Measurements from ENCODE around the gene GDPD4. TPM values are rescaled to one million over a fixed set of nuclear protein-coding genes. Genes with fewer than 3 reads are reported as not detected.

GDPD4 gene
- total RNA-seq, 3 donors from 2014 or later: 0.43 TPM; not detected in 2

DNA sequence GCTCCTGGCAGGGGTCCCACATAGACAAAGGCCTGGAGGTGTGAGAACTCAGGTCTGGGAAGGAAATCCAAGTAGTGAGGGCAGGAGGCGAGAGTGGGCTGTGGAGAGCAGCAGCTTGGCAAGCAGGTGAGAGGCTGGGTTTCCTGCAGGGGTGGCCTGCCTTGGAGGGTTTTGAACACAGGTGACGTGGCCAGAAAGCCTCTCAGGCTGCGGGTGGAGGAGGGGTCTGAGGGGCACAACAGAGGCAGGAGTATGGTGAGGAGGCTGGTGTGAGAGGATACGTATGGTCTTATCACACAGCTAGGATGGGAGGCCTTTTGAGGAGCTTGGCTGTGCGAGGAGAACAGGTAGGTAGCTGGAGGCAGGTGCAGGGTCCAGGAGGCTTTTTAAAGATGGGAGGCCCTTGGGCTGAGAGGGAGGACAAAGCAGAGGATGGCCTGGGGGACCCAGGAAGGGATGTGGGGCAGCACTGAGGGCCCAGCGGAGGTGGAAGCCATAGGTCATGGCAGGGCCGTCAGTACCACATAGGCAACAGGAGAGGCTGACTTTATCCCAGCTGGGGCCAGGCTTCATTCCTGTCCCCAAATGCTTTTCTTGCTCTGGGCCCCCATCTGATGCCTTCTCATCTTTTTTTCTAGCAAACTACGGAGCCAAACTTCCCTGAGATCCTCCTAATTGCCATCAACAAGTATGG, 89.0 kb downstream of the GDPD4 start:
- no peaks in the 10 kb centered on the region for H3K36me3 ChIP-seq (ENCODE audit: low read depth)
- TF ChIP-seq, protein P1, sequence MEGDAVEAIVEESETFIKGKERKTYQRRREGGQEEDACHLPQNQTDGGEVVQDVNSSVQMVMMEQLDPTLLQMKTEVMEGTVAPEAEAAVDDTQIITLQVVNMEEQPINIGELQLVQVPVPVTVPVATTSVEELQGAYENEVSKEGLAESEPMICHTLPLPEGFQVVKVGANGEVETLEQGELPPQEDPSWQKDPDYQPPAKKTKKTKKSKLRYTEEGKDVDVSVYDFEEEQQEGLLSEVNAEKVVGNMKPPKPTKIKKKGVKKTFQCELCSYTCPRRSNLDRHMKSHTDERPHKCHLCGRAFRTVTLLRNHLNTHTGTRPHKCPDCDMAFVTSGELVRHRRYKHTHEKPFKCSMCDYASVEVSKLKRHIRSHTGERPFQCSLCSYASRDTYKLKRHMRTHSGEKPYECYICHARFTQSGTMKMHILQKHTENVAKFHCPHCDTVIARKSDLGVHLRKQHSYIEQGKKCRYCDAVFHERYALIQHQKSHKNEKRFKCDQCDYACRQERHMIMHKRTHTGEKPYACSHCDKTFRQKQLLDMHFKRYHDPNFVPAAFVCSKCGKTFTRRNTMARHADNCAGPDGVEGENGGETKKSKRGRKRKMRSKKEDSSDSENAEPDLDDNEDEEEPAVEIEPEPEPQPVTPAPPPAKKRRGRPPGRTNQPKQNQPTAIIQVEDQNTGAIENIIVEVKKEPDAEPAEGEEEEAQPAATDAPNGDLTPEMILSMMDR (IDR thresholded peaks at IDR 0.05): no peak

GRCh38 chr11:77211594-77212251, 89.8 kb downstream of the GDPD4 start:
- no peak for DNase-seq
- H3K4me1 ChIP-seq (ENCODE audit: low read depth): no peaks in the 10 kb centered on the region
- TF ChIP-seq, protein P1 (IDR thresholded peaks at IDR 0.05): no peak
- intact Hi-C loops (cut with DNase I, micrococcal nuclease): no loop called here
- no peak overlapping the region for H3K4me3 ChIP-seq
- ATAC-seq: no peak
- no peaks in the 10 kb centered on the region for H3K36me3 ChIP-seq (ENCODE audit: low read depth)
- H3K9me3 ChIP-seq: no peaks in the 10 kb centered on the region

More for the DNA sequence above, 89.0 kb downstream of the GDPD4 start:
- H3K4me3 ChIP-seq: no peak overlapping the region
- no peaks in the 10 kb centered on the region for H3K4me1 ChIP-seq (ENCODE audit: low read depth)
- DNase-seq (no peak), ATAC-seq (no peak)
- intact Hi-C loops (cut with DNase I, micrococcal nuclease): no loop called here
- H3K9me3 ChIP-seq: no peaks in the 10 kb centered on the region

DNA sequence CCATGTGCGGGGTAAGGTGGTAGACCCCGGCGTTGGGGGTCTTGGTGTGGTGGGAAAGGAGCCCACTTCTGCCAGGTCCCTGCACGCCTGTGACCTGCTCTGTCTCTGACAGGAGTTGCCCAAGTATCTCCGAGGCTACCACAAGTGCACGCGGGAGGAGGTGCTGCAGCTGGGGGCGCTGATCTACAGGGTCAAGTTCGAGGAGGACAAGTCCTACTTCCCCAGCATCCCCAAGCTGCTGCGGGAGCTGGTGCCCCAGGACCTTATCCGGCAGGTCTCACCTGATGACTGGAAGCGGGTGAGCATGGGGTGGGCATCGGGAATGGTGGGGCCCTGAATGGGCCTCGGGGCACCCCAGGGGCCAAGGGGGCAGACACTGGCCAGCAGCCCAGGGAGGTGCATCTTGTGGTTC, 90.4 kb downstream of the GDPD4 start:
- H3K9me3 ChIP-seq: no peaks in the 10 kb centered on the region
- TF ChIP-seq, protein P1 (IDR thresholded peaks at IDR 0.05): no peak
- ATAC-seq: no peak
- no peak for DNase-seq
- no peaks in the 10 kb centered on the region for H3K36me3 ChIP-seq (ENCODE audit: low read depth)
- intact Hi-C loops (cut with DNase I, micrococcal nuclease): no loop called here
- H3K4me3 ChIP-seq: no peak overlapping the region
- H3K4me1 ChIP-seq (ENCODE audit: low read depth): no peaks in the 10 kb centered on the region

GRCh38 chr11:77209663-77210062, 91.8 kb downstream of the GDPD4 start:
- Histone ChIP-seq H3K4me1 (ENCODE audit: low read depth) (no peaks in the 10 kb centered on the region), H3K9me3 (no peaks in the 10 kb centered on the region), H3K4me3 (no peak overlapping the region), H3K36me3 (ENCODE audit: low read depth) (no peaks in the 10 kb centered on the region)
- ATAC-seq (no peak), DNase-seq (no peak)
- TF ChIP-seq, protein P1 (IDR thresholded peaks at IDR 0.05): no peak
- intact Hi-C loops (cut with DNase I, micrococcal nuclease): no loop called here

DNA sequence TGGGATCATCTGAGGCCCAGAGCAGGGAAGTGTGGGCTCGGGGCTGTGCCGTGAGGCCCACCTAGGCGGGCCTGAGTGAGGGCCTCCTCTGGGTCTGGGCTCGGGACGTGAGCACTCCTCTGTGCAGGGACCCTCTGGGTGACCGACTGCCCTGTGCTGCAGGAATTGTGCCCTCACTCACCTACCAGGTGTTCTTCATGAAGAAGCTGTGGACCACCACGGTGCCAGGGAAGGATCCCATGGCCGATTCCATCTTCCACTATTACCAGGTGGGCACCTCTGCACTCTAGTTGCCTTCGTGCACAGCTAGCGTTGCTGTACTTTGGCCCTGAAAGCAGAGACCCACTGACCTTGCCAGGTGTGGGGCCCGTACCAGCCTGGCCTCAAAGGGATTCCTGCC, 93.0 kb downstream of the GDPD4 start:
- intact Hi-C loops (cut with DNase I, micrococcal nuclease): no loop called here

More for the DNA sequence above, 93.0 kb downstream of the GDPD4 start:
- no peaks in the 10 kb centered on the region for H3K36me3 ChIP-seq (ENCODE audit: low read depth)
- TF ChIP-seq, protein P1 (IDR thresholded peaks at IDR 0.05): no peak
- H3K4me1 ChIP-seq (ENCODE audit: low read depth): no peaks in the 10 kb centered on the region
- DNase-seq: no peak
- ATAC-seq: no peak
- no peaks in the 10 kb centered on the region for H3K9me3 ChIP-seq
- no peak overlapping the region for H3K4me3 ChIP-seq

All from mucosa of descending colon (tissue), 3 donors.